NCI-H2171 (cell line): ENCODE data around the gene KIF21A.

Source experiments
- DNase-seq: peaks from one replicate; lab custom pipeline; 2025; lab: John Stamatoyannopoulos, UW

KIF21A gene

DNA sequence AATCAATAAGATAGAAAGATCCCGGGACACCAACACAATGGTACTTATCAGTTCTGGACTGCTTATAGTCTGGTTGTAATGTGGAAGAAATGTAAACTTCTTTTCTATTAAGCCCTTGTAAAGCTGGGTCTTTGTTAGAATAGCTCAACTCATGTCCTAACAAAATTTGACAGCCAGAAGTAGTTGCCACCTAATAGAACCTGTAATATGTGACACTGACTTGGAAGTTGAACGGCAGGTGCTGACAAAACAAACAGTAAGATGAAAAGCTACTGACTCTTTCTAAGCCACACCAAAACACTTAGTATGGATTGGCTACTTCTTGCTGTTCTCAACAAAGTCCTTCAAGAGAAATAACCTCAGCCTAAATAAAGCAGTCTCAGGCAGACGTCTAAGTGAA, 56.6 kb downstream of the KIF21A start:
- DNase-seq, result no peak

DNA sequence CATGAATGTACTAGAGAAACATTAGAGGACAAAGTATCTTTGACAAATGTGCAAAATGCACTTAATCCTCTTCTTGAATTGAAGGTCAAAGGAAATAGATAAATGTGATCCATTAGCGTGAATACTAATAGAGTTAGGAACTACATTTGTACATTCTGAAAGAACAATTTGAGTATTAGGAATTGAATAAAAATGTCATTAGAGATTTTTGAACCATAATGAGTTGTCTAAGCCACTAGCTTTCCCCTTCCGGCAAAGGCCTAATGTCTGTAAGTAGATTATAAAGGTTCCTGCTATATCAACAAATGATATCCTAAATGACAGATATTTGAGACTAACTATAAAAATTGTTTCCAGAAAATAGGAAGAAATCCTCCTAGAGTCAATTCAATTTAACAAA, 59.8 kb downstream of the KIF21A start:
- DNase-seq, result no peak

DNA sequence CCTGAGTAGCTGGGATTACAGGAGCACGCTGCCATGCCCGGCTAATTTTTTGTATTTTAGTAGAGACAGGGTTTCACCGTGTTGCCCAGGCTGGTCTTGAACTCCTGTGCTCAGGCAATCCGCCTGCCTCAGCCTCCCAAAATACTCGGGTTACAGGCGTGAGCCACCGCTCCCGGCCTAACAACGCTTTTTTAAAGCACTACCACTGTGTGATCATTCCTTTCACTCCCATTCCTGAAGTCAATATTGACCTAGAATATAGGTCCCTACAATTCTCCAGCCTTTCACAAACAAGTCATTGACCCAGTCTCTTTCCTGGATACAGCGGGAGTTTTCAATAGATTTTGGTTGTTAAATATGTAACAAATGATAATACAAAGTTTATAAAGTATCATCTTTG, 62.8 kb downstream of the KIF21A start:
- DNase-seq, result no peak

DNA sequence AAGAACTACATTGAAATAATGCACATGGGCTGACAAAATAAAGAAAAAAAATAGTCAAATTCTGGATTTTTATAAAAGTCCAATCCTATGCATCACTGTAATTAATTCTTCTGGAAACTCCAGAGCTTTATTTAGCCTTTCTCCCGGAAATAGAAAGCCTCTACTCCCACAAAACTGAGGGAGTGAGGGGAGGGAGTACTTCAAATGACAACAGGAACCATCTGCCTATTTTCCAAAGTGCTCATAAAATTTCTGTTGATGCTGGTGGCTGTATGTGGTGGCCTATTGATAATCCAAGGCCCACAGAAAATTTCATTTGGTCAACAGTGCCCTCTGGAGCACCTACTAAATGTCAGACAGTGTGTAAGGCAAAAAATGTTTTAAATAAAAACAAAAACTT, 64.6 kb downstream of the KIF21A start:
- no peak for DNase-seq

DNA sequence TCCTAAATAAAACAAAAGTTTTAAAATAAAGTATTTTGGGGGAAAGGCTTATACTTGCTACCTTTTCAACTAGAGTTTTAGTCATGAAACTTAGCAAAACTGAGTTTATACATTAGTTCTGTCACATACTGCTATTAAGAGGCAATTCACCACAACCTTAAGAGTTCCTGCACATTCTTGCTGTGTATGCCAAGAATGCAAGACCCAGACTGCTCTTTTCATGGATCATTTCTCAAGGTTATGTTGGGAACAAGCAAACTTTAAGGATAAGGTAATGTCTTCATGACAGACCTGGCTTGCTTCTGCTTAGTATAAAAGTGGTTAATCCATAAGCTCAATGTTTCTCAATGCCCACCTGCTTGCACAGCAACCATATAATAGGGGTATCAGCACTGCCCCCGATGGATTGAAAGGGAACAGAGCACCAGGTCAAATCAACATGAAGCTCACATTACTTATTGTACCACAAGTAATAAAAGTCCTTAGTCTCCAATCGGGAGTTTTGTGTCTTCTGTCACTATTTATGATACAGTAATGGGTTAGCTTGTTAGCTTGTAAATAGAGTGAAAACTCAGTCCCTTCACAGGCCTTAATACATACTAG, 67.6 kb downstream of the KIF21A start:
- no peak for DNase-seq

DNA sequence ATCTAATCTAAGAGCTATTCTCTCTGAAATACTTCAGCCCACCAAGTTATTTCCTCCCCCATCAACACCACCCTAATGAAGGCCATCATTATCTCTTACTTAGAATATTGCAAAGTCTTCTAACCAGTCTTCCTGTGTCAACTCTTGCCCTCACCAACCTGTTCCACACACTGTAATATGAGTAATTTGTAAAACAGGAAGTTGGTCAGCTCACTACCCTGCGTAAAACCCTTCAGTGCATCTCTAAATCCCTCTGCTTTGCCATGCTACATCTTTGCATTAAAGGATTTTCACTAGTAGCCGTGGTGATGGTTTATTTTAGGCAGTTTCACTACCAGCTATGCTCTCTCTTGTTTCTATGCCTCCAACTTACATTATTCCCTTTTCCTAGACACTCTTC, 70.0 kb downstream of the KIF21A start:
- no peak for DNase-seq

DNA sequence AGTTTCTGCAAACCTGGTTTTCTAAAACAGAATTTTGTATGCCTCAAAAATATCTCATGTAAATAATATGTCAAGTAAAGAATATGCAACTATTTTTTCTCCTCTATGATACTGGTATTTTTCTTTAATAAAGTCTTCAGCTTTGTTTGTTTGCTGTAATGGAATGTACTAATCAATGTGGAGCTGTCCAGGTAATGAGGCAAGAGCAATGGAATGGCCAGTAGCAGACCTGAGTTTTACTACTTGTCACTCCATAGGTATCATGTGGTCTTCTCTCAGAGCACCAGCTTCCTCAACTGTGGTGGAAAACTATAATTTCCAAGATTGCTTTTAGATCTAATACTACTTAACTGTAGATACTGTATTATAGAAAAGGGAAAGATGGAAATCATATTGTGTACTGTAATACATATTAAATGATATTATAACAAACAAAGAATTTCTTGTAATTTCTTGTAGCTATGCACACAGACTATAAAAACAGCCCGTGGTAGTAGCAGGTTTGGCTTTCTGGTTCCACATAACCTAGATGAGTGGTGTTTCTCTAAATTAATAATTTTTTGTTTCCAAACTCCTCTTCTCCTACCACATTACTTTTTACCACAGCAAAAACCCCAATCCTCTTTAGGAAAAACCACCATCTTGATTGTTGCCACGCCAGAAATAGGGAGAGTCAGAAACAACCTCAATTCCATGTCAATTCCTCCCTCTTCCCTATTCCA, 70.6 kb downstream of the KIF21A start:
- DNase-seq, result no peak

DNA sequence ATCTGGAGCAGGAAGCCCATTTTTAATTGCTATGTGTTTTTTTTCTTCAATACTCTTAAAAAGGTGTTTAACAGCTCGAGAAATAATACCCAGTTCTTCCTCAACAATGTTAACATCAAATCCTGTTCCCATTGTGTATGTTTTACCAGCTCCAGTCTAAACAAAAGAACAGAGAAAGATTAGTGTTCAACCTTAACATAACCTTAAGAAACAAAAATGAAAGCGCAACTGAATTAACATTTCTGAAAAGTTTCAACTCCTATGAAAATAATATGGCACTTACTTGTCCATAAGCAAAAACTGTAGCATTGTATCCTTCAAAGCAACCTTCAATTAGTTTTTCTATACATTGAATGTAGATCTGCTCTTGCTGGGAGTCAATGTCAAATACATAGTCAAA, 73.2 kb downstream of the KIF21A start:
- DNase-seq, result no peak

DNA sequence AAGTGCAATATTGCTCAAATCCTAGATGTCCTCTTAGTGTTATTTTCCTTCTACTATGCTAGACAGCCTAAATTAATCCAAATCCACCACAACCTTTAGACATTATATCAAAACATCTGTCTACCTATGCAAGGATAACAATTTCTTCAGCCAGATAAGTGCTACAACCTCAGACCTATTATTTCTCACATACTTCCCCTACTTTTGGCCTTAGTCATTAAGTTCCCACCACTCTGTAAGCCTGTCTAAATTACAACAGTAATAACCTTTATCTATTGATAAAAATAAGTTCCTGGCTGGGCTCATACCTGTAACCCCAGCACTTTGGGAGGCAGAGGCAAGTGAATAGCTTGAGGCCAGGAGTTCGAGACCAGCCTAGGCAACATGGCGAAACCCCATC, 74.0 kb downstream of the KIF21A start:
- DNase-seq, result no peak

DNA sequence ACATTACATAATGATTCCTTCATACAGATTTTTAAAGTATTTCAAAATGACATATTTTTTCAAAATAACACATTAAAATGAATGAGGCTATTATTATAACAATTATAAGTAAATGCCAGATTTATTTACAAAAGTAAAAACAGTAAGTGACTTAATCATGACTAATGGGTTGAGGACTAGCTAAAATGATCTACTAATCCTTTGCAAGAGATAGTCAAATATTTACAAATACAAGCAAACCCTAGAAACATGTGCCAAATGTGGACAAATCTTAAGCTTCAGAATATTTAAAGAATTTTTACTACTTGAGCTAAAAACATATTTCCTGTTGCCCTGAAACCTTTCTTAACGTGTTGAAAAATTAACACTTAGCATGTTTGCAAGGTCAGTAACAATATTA, 74.8 kb downstream of the KIF21A start:
- no peak for DNase-seq

DNA sequence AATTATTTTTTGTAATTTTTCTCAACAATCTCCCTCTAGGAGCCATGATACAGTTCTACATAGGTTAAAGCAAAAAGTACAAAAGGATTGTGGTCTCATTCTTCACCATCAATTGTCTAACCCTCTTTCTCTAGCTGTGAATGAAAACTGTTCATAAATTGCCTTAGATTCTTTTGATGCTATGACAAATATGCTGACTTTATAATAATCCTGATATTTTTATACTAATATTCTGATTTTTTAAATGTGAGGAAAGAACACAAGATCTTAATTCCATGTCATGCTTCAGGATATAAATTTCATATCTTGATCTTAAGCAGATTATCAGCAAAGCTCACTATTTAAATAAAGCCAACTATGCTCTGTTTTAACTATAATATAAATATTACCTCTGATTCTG, 75.4 kb downstream of the KIF21A start:
- DNase-seq, result no peak

DNA sequence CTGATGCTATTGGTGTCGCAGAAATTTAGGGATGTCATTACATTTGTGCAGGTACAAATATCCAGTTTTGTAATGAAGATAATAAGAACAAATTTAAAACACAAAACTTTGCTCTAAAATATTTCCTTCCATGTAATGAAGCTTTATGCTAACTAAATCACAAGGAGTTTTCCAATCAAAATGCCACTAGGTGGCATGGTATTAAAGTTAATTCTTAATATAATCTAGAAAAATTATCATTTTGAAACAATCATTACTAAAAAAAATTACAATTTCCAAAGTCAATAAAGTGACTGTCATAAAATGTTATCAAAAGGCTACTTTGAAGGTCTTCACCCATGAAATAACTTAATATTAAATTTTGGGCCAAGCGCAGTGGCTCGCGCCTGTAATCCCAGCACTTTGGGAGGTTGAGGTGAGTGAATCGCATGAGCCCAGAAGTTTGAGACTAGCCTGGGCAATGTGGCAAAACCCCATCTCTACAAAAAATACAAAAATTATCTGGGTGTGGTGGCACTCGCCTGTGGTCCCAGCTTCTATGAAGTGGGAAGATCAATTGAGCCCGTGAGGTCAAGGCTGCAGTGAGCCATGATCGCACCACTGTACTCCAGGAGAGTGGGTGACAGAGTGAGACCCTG, 77.4 kb downstream of the KIF21A start:
- DNase-seq, result no peak

DNA sequence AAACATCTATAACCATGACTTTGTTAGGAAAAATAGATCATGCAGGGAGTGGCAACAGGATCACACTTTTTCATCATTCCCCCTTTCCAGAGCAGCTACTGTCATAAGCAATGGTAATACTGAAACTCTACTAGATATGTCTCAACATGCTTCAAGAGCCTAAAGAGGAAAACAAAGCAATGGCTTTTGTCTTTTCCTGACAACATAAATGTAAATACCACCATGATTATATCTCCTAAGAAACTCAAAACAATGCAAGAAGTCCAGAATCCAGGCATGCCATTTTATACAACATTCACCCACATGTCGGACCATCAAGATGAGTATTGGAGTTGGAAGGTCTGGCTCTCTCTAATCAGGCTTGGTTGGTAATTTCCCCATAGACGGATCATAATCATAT, 78.7 kb downstream of the KIF21A start:
- DNase-seq, result no peak

DNA sequence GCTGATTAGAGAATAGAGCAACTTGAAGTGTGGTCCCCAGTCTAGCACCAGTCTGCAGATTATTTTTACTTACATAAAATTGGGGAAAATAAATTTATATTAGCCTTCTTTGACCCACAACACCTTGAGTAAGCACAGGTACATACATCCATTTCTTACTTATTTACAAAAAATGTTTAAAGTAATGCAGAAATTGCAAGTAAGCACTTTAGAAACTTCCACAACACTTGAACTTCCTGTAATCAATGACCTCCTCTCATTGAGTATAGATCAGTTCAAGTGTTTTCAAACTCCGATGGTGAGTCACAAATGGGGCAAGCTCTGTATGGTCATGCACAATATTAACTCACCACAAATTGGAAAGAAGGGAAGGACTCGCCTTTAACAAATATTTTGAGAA, 83.3 kb downstream of the KIF21A start:
- DNase-seq, result no peak

DNA sequence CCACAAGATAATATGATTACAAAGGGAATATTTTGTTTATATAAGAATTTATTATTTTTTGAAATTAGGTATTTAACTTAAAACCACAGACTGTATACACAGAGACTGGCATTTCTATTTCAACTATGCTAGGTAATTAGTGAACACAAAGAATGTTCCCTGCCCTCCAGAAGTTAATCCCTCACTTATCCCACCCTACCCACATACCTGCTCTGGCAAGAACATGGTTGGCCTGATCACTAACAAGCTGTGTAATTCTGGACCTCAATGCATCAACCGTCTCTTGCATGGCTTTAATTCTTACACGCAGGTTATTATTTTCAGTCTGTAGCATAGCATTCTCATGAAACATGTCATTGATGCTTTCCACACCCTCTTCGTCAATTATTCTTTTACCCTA, 85.9 kb downstream of the KIF21A start:
- no peak for DNase-seq

DNA sequence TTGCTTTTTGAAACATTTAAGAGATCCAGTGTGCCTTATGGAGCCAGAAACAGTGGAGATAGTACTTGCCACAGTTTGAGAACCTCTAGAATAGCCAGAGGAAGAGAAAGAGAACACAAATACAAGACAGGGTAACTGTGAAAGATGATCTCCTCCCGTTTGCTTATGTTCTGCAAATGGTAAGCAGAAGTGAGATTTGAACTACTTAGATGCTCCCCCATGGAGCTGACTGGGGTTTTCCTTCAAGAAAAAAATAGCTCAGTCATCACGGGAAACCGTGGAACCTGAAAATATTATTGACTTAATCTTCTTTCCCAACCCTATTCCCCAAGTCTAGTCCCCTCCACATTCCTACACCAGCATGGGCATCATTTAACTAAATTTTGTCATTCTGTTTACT, 87.1 kb downstream of the KIF21A start:
- no peak for DNase-seq

DNA sequence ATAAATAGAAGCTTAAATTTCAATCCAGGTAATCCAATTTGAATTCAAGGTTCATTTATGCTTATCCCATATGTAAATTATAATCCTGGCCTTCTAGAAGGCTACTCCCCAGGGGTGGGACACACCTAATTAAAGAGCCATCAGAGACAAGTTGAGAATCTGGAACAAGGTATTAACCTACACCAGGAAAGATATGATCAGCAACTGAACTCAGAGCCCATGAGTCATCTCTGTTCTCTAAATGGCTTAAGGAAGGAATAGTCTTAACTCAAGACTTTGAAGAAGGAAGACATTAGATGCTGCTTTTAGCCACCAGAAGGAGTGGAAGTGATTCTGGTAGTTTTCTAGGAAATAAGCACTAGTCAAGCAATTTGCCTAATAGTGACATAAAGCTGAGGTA, 88.0 kb downstream of the KIF21A start:
- DNase-seq, result no peak

DNA sequence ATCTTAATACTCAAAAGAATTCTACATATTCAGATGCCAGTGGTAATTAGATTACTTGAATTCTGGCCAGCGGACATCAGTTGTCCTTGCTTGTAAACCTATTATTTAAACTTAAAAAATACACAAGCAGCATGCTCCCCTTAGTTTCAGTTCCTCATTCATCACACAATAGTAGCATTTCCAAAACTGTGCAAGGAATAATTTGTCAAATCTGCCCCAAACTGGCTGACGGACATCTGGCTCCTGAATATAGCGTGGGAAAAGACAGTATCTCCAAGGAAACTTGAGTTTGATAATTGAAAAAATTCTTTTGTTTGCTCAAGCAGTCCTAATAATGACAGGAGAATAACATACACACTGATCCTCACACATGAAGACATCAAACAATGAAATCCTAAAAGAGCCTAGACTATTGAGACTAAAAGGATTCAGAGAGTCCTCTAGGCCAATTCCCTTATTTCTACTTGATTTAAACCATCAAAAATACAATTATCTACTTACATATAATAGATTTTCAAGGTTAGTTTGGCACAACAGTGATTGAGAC, 90.4 kb downstream of the KIF21A start:
- DNase-seq, result no peak

DNA sequence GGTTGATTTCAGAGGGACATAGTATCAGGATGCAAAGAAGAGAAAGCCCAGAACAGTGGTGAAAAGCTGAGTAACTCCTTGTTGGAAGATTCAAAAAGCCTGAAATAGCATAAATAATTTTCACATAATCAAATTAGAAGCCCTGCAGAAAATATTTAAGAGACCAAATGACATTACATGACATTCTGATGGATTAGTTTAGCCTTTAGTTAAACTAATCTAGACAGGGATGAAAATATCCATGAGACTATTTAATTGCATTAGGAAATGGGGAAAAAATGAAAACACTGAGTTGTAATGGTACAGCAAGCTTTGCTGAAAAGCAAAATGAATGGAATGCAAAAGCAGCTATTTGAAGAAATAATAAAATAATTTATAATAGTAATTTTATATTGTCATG, 91.8 kb downstream of the KIF21A start:
- DNase-seq, result no peak

DNA sequence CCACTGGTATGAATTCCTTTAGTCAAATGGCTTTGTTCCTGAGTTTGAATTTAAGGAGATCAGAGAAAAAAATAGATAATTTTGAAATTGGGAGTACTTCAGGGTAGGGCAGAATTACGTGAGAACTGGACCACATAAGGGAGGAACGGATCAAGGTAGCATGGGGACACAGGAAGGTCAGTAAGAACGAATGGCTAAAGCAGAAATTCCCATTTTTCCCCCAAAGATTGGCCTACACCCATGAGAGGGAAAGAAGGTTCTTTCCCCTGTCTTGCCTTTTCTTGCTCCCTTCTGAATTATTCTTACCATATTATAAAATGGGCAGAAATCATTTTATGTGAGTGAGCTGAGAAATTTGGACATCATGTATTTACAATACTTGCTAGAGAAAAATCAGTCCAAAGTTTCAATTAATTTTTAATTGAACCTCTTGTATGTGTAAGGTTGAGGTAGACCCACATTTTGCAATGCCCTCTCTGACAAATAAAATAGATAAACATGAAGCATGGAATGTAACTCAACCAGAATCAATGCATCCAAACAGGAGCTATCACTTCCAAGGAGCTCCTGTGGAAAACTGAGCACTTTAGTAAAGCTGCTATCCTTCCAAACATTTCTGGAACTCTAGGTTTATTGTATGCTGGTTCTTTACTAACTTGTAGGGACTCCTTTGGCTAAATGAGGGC, 93.8 kb downstream of the KIF21A start:
- no peak for DNase-seq

DNA sequence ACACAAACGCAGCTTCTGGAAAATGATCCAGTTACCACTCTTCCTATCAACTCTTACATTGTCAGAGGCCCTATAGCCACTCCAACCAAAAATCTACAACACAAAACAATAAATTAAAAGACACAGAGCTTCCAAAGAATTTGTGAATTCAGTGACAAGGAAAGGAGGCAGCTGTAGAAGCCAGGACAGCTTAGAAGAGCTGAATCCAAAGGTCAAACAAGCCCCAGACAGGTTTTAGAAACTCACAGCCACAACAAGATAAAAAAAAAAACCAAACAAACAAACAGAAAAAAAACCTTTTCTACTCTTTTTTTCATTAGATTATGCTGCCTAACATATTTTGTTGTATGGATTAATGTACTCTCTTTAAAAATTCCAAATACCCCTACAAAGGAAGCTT, 94.4 kb downstream of the KIF21A start:
- DNase-seq, result no peak

DNA sequence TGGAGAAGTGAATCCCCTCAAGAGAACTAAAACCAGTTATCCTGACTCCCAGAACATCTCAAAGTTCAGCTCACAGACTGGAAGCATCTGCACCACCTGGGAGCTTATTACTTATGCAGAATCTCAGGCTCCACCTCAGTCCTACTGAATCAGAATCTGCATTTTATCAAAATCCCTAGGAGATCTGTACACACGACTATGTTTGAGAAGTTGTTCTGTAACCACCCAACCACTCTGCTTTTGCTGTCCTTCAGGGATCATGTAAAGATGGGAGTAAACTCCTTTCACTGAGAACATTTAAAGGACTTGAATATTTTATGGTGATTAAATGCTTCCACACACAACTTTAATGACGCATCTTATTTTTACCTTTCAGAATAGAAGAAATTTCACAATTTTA, 98.0 kb downstream of the KIF21A start:
- no peak for DNase-seq

DNA sequence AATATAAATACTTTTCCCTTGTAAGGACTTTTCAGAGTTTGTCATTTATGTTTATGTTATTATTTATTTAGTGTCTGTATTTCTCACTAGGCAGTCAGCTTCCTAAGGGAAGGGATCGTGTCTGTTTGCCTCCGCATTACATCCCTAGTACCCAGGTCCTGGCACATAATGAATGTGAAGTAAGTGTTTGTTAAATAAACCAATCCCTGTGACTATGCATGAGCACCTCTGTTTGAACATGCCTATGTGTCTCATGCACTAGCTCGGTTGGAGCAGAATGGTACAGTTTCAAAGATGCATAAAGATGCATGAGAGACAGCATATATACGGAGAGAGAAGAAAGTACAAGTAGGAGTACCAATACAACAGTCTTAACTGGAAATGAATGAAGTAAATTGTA, 99.3 kb downstream of the KIF21A start:
- no peak for DNase-seq
